Occipital lobe (tissue), 2 donors: ENCODE results near the gene RPGRIP1L. TPM values are rescaled to one million over a fixed set of nuclear protein-coding genes. Genes with fewer than 3 reads are reported as not detected.

Experiments used
- DNase-seq: peaks from one replicate; lab custom pipeline; 2025; lab: John Stamatoyannopoulos, UW
- total RNA-seq: library from RNA; depleted of rRNA; stranded (reverse); fragments of >200 nt; gene quantifications from one replicate; pipeline ENCODE4 v1.2.3, GENCODE V29; 2014

The RPGRIP1L gene
- 23.6 TPM for total RNA-seq

DNA sequence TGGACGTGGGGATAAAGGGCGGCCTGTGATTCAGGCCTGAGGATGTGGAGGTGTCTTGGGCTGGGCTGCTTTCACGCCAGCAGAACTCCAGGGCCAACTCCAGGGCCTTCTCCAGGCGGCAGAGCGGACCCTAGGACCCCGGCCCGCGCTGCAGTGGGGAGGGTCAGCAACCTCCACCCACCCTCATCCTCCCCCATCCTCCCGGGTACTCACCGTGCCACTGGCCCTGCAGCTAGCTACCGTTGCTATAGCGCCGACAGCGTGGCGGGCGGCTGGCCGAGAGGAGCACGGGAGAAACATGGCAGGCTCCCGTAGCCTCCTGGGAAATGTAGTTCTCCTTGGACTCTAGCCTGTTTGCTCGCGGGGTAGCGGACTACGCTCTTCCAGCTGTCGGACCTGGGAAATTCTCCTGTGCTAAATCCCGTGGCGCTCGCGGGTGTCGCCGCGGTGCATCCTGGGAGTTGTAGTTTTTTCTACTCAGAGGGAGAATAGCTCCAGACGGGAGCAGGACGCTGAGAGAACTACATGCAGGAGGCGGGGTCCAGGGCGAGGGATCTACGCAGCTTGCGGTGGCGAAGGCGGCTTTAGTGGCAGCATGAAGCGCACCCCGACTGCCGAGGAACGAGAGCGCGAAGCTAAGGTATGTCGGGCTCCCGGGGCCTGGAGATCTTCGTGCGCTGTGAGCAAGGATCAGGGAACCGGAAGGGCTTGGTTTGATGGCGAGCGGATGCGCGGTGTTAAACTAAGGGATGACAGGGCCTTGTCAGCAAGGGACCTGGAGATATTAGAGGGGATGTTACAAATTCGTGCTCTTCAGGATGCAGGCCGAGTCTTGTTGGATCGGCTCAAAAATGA is at the start of gene RPGRIP1L, which contains the start of gene FTO:
Gene RPGRIP1L (minus strand): TSS at position 270 of the 855 bp plus-strand sequence. CDS start 3,136 bp downstream, outside the sequence.
Gene FTO (plus strand): TSS at position 567 of the 855 bp plus-strand sequence.
- peak; percentile 99 for DNase-seq

- DNase-seq: no peak
Measured at GRCh38 chr16:53753431-53753830, 49.8 kb upstream of the RPGRIP1L start.

GRCh38 chr16:53752560-53752959 is 48.9 kb upstream of the RPGRIP1L start:
- no peak for DNase-seq

DNA sequence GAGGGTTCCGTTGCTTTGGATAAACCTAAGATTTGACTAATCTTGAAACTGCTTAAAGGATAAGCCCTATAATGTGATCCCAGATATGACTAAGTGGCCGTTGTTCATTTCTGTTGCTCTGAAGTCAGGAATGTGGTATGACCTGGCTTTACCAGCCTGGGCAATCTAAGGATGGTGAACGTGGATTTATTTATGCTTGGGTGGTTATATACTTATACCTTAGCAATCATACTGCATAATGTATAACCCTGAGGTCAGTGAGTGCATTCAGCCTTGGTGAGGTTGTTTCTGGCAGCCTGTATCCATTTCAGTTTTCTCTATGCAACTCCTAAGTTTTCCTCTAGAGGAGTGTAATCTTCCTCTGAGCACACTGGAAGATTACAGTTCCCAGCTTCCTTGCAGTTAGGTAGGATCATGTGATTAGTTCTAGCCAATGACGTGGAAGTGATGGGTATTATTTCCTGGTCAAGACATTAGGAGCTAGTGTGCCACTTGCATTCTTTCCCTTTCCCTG is 42.2 kb upstream of the RPGRIP1L start:
- no peak for DNase-seq

GRCh38 chr16:53745086-53745485 is 41.4 kb upstream of the RPGRIP1L start:
- no peak for DNase-seq

DNA sequence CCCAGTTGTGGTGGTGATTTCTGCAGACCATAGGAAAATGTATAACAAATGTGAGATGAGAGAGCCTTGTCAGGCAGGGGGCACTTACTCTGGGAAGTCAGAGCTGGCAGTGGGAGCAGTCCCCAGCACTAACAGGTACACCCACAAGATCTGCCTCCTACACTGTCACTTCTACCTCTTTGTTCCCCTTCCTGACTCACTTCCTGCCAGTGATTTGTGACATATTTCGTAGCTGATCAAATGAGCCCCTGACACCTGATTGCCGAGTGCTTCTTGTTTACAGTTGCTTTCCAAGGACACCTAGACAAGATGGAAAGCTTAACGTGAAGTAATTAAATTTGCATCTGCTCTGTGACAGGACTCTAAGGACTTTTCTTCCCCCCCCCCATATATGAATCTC is 40.8 kb upstream of the RPGRIP1L start:
- DNase-seq: no peak

- DNase-seq: no peak
Measured at GRCh38 chr16:53743149-53743566, 39.5 kb upstream of the RPGRIP1L start.

DNA sequence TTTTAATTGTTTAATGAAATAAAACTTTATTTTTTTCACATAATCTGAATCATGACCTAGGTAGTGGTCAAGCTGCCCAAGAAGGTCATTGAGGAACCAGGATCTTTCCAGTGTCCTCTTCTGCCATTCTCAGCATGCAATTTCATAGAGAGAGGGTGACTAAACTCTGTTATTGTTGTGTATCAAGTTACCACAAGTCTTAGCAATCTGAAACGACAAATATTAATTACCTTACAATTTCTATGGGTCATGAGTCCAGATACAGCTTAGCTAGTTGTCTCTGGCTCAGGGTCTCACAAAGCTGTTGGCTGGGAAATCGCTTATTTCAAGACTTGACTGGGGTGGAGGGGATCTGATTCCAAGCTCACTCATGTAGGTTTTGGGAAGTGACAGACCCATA is 37.9 kb upstream of the RPGRIP1L start:
- no peak for DNase-seq

GRCh38 chr16:53740933-53741531 is 37.4 kb upstream of the RPGRIP1L start:
- no peak for DNase-seq

DNA sequence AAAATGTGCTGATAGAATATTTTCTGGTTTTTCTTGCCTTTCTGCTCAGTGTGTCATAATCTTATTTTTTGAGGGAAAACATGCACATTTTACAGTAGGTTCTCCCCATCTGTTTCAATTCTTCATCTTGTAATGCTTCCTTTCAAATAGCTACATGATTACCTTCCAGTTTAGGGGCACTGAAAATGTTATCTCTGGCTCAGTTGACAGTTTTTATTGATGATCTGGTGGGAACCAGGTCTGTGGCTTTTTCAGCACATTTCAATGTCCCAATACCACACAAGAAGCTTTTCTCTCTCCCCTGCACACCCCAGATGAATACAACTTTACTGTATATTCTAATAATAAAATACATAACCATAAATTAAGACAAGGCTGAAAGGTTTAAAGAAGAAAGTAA is 36.8 kb upstream of the RPGRIP1L start:
- DNase-seq: no peak

- DNase-seq: no peak
Measured at GRCh38 chr16:53737552-53737951, 33.9 kb upstream of the RPGRIP1L start.

- no peak for DNase-seq
Measured at GRCh38 chr16:53736297-53736696, 32.6 kb upstream of the RPGRIP1L start.

GRCh38 chr16:53734908-53735307 is 31.2 kb upstream of the RPGRIP1L start:
- DNase-seq: no peak

DNA sequence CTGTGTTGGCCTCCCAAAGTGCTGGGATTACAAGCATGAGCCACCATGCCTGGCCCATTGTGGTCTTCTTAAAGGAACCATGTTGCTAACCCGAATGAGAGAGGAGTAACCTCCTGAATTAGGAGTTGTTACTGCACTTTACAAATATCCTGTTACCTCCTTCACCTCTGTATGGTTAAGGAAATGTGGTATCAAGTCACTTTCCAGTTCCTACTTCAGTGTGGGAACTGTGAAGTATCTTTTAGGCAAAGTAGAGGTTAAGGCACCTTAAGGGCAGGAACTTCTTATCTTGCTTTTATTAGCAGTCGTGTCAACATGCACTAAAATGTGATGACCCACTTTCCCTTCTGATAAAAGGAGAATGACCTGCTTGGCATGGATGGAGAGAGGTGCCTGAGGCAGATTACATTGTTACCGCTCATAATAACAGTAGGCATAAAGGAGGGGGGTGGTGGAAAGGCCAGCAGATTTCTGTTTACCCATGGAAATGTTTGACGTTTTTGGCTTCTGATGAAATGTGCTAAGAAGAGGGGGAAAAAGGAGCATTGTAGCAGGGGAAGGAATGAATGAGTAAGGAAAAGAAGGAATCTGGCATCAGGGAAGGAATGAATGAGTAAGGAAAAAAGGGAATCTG is 28.8 kb upstream of the RPGRIP1L start:
- no peak for DNase-seq

GRCh38 chr16:53730693-53731092 is 27.0 kb upstream of the RPGRIP1L start:
- DNase-seq: no peak

- no peak for DNase-seq
Measured at GRCh38 chr16:53726625-53727024, 23.0 kb upstream of the RPGRIP1L start.

DNA sequence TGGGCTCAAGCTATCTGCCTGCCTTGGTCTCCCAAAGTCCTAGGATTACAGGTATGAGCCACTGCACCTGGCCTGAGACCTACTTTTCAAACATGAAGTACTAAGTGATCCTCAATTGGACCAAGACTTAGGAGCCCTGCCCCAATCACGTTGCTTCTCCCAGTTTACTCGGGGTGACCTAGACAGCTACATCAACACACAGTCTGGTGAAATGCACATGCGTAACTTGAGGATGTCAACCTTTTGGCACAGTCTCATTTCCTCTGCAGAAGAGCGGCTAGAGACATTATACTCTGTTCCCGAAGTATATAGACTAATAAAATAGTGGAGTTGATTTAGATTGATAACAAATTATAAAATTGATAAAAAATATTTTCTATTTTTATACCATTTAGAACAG is 17.4 kb upstream of the RPGRIP1L start:
- no peak for DNase-seq

GRCh38 chr16:53717577-53717976 is 13.9 kb upstream of the RPGRIP1L start:
- DNase-seq: no peak

DNA sequence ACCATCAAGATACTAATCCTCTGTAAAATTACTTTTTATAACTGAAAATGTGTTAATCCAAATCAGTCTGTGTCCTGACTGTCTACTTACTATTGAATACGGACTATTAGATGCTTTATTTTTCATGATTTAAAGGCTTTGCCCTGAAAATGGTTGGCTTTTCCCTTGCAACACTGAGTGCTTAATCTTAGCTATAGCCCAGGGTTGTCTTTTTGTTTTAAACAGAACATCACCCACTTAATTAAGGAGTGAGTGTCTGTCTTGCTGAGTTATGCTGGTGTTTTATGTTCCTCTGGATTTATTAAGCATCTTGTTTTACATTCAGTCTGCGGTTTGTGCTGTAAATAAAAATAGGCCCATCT is 11.3 kb upstream of the RPGRIP1L start:
- DNase-seq: no peak

DNA sequence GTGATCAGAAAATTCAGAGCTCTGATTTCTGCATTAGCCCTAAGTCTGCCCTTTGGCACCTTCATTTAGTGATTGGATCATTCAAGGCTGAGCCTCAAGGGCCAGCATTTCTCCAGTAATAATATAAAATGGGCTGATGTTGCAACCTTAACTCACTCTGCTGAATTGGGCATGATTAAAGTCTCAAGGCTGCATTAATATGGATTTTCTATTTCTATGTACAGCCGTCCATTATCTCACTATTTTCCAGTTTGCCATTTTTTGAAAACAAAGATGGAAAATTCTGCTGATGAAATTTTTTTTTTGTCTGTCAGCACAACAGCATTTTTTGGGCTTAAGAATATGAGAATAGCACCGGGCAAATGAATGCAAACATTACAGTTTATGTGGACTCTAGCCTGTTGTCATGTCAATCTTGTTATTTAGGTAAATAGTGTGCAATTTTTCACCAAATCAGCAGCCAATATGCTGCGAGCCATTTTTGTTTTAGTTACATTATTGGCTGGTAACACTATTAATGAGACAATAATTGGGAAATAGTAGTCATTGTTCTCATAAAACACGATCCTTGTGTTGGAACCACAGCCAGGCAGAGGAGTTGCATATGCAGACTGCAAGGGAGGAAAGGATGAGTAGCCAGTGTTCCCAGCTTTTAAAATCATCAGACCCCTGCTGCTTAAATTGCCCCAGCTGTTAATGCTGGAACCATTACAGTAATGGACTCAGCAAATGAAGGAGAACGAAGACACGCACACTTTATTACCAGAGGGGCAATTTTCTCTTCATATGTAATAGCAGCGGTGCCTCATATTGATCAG is 10.8 kb upstream of the RPGRIP1L start:
- no peak for DNase-seq
